GM18873 (cell line): ENCODE data around the gene AKT1S1.

Source experiments
- ATAC-seq: cut with Tn5 transposase; IDR thresholded peaks from one replicate; pipeline ENCODE4 v1.9.1; 2021; ENCODE audit warnings: mild to moderate bottlenecking, moderate library complexity, moderate number of reproducible peaks; ENCODE audit not compliant: unreplicated experiment, low FRiP score

The AKT1S1 gene

DNA sequence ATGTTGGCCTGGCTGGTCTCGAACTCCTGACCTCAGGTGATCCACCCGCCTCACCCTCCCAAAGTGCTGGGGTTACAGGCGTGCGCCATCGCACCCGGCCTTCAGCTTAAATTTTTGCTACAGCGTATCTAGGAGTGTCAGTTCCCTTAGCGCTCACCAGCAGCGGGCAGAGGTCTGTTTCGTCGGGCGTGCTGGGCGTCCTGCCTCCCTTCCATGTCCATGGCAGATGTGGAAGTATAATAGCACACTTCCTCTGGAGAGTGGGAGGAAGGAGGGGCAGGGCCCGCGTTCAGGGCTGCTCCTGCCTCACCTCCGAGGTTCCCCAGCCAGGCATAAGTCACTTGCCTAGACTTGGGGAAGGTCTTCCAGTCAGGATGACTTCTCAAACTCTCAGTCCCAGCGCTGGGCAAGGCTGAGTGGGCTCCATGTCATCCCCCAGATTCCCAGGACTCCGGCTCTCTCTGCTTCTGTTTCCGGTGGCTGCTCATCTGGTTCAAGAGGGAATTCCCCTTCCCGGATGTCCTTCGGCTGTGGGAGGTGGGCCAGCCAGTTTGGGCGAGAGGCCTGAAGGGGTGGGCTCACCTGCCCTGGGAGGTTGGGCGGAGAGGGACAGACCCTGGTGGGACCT lies 10.0 kb upstream of the AKT1S1 start:
- no peak for ATAC-seq

DNA sequence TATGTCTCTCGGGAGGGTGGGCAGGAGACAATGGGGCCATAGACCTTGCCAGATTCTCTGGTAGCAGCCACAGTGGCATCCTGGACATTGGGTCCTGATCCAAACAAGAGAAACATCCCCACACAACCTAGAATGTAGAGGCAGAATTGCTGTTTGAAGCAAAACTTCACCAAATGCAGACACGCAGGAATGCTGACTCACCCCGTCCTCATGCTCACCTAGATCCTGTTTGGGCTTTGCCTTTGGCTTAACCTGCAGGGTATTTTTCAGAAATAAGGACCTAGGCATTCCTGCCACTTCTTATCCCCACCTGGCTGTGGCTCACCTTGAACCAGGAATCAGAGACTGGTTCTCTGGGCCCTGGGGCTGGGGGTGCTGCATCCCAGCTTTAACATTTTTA lies 7.6 kb upstream of the AKT1S1 start:
- no peak for ATAC-seq

GRCh38 chr19:49884109-49884508 lies 7.0 kb upstream of the AKT1S1 start:
- no peak for ATAC-seq

GRCh38 chr19:49883094-49883493 lies 5.9 kb upstream of the AKT1S1 start:
- no peak for ATAC-seq

DNA sequence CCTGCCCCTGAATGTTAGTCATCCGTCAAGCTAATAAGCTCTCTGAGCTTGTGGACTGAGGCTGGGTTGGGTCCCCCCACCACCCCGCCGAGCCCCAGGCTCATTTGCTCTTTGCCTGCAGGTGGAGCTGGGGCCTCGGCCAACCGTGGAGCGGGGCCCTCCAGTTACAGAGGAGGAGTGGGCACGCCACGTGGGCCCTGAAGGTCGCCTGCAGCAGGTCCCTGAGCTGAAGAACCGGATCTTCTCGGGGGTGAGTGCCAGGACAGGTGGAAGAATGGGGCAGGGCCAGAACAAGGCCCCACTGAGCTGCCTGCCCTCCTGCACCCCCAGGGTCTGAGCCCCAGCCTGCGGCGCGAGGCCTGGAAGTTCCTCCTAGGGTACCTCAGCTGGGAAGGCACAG lies 5.5 kb upstream of the AKT1S1 start:
- ATAC-seq = no peak

GRCh38 chr19:49881672-49882394 lies 4.7 kb upstream of the AKT1S1 start:
- no peak for ATAC-seq

DNA sequence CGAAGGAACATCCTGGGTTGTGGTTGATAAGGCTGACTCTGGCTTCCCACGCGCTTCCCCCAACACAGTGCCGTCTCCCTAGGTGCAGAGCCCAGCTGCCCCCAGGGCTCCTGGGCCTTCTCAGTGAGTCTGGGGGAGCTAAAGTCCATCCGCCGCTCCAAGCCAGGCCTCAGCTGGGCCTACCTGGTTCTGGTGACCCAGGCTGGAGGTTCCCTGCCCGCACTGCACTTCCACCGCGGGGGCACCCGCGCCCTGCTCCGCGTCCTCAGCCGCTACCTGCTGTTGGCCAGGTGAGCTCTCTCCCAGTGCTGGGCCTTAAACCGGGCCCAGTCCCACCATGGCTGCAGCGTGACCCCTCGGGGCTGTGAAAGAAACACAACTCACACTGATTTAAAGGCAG lies 4.0 kb upstream of the AKT1S1 start:
- ATAC-seq = no peak

- ATAC-seq = no peak
Measured at GRCh38 chr19:49880162-49880869, 3.2 kb upstream of the AKT1S1 start.

DNA sequence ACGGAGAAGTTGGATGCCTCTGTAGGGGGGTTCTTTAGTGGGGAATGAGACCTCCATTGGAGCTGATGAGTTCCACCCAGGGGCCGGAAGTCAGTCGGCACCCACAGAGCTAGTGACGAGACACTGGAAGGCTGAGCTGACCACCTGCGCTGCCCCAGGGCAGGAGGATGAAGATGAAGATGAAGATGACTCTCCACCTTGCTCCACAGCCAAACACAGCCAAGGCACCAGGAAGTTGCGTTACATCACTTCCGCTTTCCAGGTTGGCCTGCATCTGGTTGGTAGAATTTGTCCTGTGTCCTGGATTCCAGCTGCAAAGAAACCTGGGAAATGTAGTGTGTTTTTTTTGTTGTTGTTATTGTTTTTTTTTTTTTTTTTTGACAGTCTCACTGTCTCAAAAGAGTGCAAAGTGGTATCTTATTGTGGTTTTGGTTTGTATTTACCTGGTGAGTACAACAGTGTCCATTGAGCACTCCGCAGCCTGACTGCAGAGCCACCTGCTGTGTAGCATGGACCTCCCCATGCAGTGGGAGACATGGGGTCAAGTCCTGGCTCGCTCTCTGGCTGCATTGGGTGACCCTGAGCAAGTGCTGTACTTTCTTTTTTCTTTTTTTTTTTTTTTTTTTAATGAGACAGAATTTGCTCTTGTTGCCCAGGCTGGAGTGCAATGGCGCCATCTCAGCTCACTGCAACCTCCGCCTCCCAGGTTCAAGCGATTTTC lies 2.2 kb upstream of the AKT1S1 start:
- no peak for ATAC-seq

DNA sequence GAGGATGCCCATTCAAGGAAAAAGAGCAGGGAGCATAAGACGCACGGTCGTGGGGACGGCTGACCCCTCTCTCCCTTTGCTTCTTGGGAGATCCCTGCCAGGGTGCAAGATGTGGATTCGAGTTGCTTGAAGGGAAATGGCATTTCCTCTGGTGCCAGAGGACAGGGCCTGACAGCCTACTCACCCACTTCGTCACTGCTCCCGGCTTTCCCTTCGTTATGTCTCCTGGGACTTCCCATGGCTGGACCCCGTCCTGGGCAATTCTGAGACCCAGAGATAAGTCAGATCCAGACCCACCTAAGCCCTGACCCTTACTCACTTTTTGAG lies 1.6 kb upstream of the AKT1S1 start:
- ATAC-seq = no peak

GRCh38 chr19:49877879-49878743 lies 956 bp upstream of the AKT1S1 start:
- peak; percentile 26 for ATAC-seq

GRCh38 chr19:49876422-49877019 lies 634 bp downstream of the AKT1S1 start:
- peak; percentile 35 for ATAC-seq

- no peak for ATAC-seq
Measured at GRCh38 chr19:49875857-49876421, 1.2 kb downstream of the AKT1S1 start.

DNA sequence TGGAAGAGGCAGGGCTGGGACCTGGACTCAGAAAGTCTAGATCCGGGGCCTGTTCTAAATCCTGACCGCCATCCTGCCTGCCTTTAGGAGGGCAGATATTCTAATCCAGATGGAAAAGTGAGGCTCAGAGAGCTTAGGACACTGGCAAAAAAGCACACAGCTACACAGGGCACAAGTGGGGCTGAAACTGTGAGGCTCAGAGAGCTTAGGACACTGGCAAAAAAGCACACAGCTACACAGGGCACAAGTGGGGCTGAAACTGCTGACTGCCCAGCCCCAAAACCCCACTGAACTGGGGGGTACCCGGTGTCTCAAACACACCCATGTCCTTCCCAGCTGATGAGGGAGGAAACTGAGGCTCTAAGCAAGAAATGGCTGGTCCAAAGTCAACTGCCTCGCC lies 2.0 kb downstream of the AKT1S1 start:
- no peak for ATAC-seq

- no peak for ATAC-seq
Measured at GRCh38 chr19:49874503-49875157, 2.5 kb downstream of the AKT1S1 start.

DNA sequence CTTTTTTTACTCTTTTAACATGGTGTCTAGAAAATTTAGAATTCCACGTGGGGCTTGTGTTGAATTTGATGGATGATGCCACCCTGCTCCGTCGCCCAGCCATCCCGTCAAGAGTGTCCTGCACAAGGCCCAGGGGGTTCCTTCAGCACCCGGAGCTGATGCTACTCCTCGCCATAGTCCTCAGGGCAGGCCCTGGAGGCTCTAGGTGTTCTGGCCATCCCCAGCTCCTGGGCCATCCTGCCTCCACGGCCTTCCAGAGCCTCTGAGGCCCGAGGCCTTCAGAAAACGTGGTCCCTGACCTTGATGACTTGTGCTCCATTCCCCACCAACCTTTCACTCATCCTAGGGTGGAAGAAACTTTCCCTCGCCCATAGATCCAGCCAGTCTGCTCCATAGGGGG lies 3.3 kb downstream of the AKT1S1 start:
- ATAC-seq = no peak

GRCh38 chr19:49873129-49873521 lies 4.0 kb downstream of the AKT1S1 start:
- ATAC-seq = no peak

DNA sequence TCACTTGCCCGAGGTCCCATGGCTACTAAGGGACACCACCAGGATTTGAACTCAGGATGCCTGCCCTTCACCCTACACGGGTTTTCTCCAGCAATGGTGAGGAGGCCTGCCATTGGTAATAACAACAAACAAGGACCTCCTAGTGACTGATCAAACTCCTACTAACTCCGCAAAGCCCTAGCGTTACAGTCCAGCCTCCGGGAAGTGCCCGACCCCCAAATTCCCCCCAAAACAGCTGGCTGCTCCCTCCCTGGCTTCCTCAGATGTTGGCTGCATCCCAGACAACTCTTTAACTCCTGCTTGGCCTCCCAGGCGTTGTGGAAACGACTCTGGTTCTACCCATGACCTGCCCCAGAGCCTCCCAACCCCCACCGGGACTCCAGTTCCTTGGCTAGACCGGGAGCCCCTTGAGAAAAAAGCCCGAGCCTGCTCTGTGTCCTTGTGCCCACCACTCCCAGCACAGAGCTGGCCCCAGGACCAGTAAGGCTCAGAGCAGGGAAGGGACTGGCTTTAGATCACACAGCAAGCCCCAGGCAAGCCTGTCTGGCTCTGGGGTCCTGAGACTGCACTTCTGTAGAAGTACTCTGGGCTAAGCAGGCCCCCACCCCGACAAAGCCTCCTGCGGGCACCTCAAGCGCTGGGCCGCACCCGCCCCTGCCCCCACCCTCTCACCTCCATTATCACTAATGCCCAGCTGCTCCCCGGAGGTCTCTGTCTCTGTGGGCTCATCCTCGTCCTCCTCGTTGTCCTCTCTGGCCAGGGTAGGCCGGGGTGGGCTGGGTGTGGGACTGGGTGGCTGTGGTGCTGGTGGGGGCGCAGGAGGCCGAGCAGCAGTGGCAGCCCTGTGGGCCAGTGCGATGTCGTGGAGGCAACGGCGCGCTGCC lies 4.7 kb downstream of the AKT1S1 start:
- no peak for ATAC-seq
